HepG2 (cell line): ENCODE measurements around the gene SLC1A3. TPM values are rescaled to one million over a fixed set of nuclear protein-coding genes. Genes with fewer than 3 reads are reported as not detected.
A peak's percentile ranks its signal among the peaks of the same experiment; 100 is the strongest.

ENCODE experiments used
- ATAC-seq: fragments of 200-7000 bp; cut with Tn5 transposase; 3 replicates; pipeline ENCODE4 v1.9.1; 2020; ENCODE audit warnings: mild to moderate bottlenecking, moderate library complexity
- BruUV-seq: library from RNA; stranded (reverse); fragments of 400-500 nt; replicated peaks from 2 replicates; lab custom pipeline; 2021; lab: Mats Ljungman, UMichigan
- CTCF ChIA-PET: fragments of 300-600 bp; formaldehyde crosslinking; extraction: SDS; loops from one replicate; lab custom pipeline; 2021; ENCODE audit warnings: low total read pairs, inconsistent platforms, low intra/inter-chr PET ratio; lab: Yijun Ruan, JAX
- POLR2A ChIA-PET: fragments of 350-600 bp; sonication (Branson Sonifier 250); formaldehyde crosslinking; loops from one replicate; lab custom pipeline; 2020; ENCODE audit warnings: antibody characterized with exemption, inconsistent platforms; lab: Yijun Ruan, JAX
- DNase-seq: peaks from one replicate; pipeline ENCODE4 v3.0.0-alpha.2; 2015; ENCODE audit warnings: low spot score
- FAIRE-seq: peaks from 3 replicates; lab custom pipeline; 2011; peaks lifted over from hg19 to GRCh38; lab: Jason Lieb, UNC
- H2AFZ ChIP-seq: one replicate; pipeline ENCODE4 v1.6.1; 2011; ENCODE audit warnings: low read length, inconsistent platforms
- H3K27ac ChIP-seq: fragments of 300-600 bp; 3 replicates; pipeline ENCODE4 v1.8.0; 2011; ENCODE audit warnings: mixed run types, mild to moderate bottlenecking, mixed read lengths, low read length, inconsistent platforms; ENCODE audit not compliant: insufficient read depth; ENCODE audit errors: extremely low read length
- H3K27me3 ChIP-seq, 2 experiments: fragments of 200-600 bp in 1 of 2; 2 replicates in 1 of 2; 3 replicates in 1 of 2; pipeline versions ENCODE4 v1.6.0 to v1.8.0; 2011; ENCODE audit warnings: low read length in 2 of 2, mild to moderate bottlenecking in 2 of 2, moderate library complexity in 2 of 2, inconsistent platforms in 1 of 2; ENCODE audit not compliant: insufficient read depth in 2 of 2, control insufficient read depth in 1 of 2
- H3K36me3 ChIP-seq, 2 experiments: fragments of 200-600 bp in 1 of 2; replicated peaks in 1 of 2; 2 replicates in 1 of 2; 3 replicates in 1 of 2; pipeline versions ENCODE4 v1.5.1 to v1.8.0; 2011; ENCODE audit warnings: low read length in 2 of 2, inconsistent platforms in 1 of 2; ENCODE audit not compliant: insufficient read depth in 2 of 2, control insufficient read depth in 1 of 2
- H3K4me1 ChIP-seq: 2 replicates; pipeline ENCODE4 v1.5.1; 2012; ENCODE audit warnings: low read length, inconsistent platforms; ENCODE audit not compliant: insufficient read depth
- H3K4me2 ChIP-seq: 2 replicates; pipeline ENCODE4 v1.6.0; 2011; ENCODE audit warnings: low read depth, low read length, inconsistent platforms
- H3K4me3 ChIP-seq, 3 experiments: fragments of 200-600 bp in 1 of 3; sonication (generic), shearing (Covaris generic) in 1 of 3; replicated peaks in 1 of 3; 2 replicates each; pipeline ENCODE4 v1.5.1; 2011 to 2016; ENCODE audit warnings: low read length in 3 of 3, inconsistent platforms in 2 of 3, low read depth in 2 of 3, mild to moderate bottlenecking in 2 of 3, control low read depth in 1 of 3, mixed read lengths in 1 of 3; ENCODE audit not compliant: insufficient read depth in 1 of 3
- H3K79me2 ChIP-seq: one replicate; pipeline ENCODE4 v1.6.1; 2011; ENCODE audit warnings: low read length, inconsistent platforms; ENCODE audit not compliant: insufficient read depth
- H3K9ac ChIP-seq: 2 replicates; pipeline ENCODE4 v1.6.0; 2011; ENCODE audit warnings: mild to moderate bottlenecking, low read depth, low read length, inconsistent platforms; ENCODE audit not compliant: insufficient read depth
- H3K9me3 ChIP-seq: 2 replicates; pipeline ENCODE4 v1.5.1; 2012; ENCODE audit warnings: mild to moderate bottlenecking, low read length
- H4K20me1 ChIP-seq: 2 replicates; pipeline ENCODE4 v1.6.0; 2011; ENCODE audit warnings: inconsistent platforms, mild to moderate bottlenecking, low read length, moderate library complexity; ENCODE audit not compliant: insufficient read depth
- CEBPB ChIP-seq: IDR thresholded peaks from 2 replicates; pipeline ENCODE4 v1.6.1; 2011; ENCODE audit warnings: low read depth, low read length, improper control_type of control experiment, borderline replicate concordance
- CEBPG ChIP-seq: IDR thresholded peaks from 2 replicates; pipeline ENCODE4 v1.6.1; 2016
- EED ChIP-seq: sonication (generic); formaldehyde crosslinking; IDR thresholded peaks from 2 replicates; pipeline ENCODE4 v1.5.0; 2020; ENCODE audit warnings: mild to moderate bottlenecking, missing genetic modification reagents
- KAT7 ChIP-seq: IDR thresholded peaks from 2 replicates; pipeline ENCODE4 v1.6.1; 2018; ENCODE audit warnings: borderline replicate concordance, missing compliant biosample characterization
- NFKBIZ ChIP-seq: IDR thresholded peaks from 2 replicates; pipeline ENCODE4 v1.6.1; 2018; ENCODE audit warnings: missing genetic modification reagents, missing compliant biosample characterization
- RFXAP ChIP-seq: sonication (generic); formaldehyde crosslinking; IDR thresholded peaks from 2 replicates; pipeline ENCODE4 v1.4.0; 2020; ENCODE audit warnings: missing genetic modification reagents, borderline replicate concordance
- ZNF383 ChIP-seq: sonication (generic); formaldehyde crosslinking; IDR thresholded peaks from 2 replicates; pipeline ENCODE4 v1.4.0; 2020; ENCODE audit warnings: missing genetic modification reagents, mild to moderate bottlenecking, borderline replicate concordance
- ZNF562 ChIP-seq: sonication (generic); formaldehyde crosslinking; IDR thresholded peaks from 2 replicates; pipeline ENCODE4 v1.8.0; 2022; ENCODE audit warnings: missing genetic modification reagents, borderline replicate concordance
- WGBS: methylation state at CpG from one replicate; pipeline ENCODE4 v1.1.6; 2017; ENCODE audit warnings: low lambda C conversion rate; 5-methylcytosine and 5-hydroxymethylcytosine counted together
- in situ Hi-C: cut with HindIII; loops from 2 replicates; pipeline ENCODE4 v1.10.0; 2017; ENCODE audit warnings: low pct_unique_long_range_greater_than_20kb; ENCODE audit not compliant: extremely low pct_ligation_motif_present
- intact Hi-C: fragments of 100-400 bp; cut with micrococcal nuclease; formaldehyde crosslinking; loops from one replicate; pipeline ENCODE4 v1.10.0; 2022; ENCODE audit not compliant: unreplicated experiment
- polyA plus RNA-seq, 8 experiments: library from polyadenylated mRNA; depleted of rRNA in 3 of 8; stranded (reverse) in 7 of 8; unstranded in 1 of 8; fragments of >200 nt; fragmentation: Illumina TruSeq in 4 of 8; extraction: Trizol in 4 of 8; gene quantifications; 2 replicates each; pipeline versions ENCODE4 v1.2.1 to v1.2.3, GENCODE V29; 2011 to 2016; ENCODE audit warnings: low read depth in 4 of 8, missing spikeins in 1 of 8, mixed read lengths in 1 of 8; ENCODE audit not compliant: insufficient read depth in 1 of 8
- total RNA-seq, 5 experiments: library from RNA; depleted of rRNA; stranded (reverse); fragments of >200 nt; fragmentation: Illumina TruSeq; extraction: Trizol; gene quantifications; 2 replicates each; pipeline ENCODE4 v1.2.3, GENCODE V29; 2016; ENCODE audit warnings: low read depth in 1 of 5
- TF ChIP-seq, protein P1 (sequence below): sonication (generic); formaldehyde crosslinking; IDR thresholded peaks from 2 replicates; pipeline ENCODE4 v1.4.0; 2020; ENCODE audit warnings: missing genetic modification reagents

SLC1A3 gene
- total and polyA plus RNA-seq, 2 of the 13 experiments (the other 11 are each of a cell fraction or from before 2014, with no cell fraction given), result 0.09 TPM; not detected in 1

- no peaks in the 10 kb centered on the region for H3K36me3 ChIP-seq
- POLR2A ChIA-PET, result no interaction called here
- no peaks in the 10 kb centered on the region for H3K9me3 ChIP-seq
- no peak overlapping the region for H3K4me2 ChIP-seq
- CTCF ChIA-PET, result no interaction called here
- H3K9ac ChIP-seq, result no peak overlapping the region
- no peak for FAIRE-seq
- no peaks in the 10 kb centered on the region for H3K4me1 ChIP-seq
- no peaks in the 10 kb centered on the region for H4K20me1 ChIP-seq
- H2AFZ ChIP-seq, result no peak overlapping the region
- WGBS, result 60% methylated on average over 5 of the region's 5 CpGs
- no peak for ATAC-seq
- no peaks in the 10 kb centered on the region for H3K79me2 ChIP-seq
- no TSS peak for BruUV-seq
- H3K4me3 ChIP-seq, result no peak overlapping the region
- intact Hi-C loops (no loop called here), in situ Hi-C loops (no loop called here)
- no peak overlapping the region for H3K27ac ChIP-seq
- H3K27me3 ChIP-seq, result no peaks in the 10 kb centered on the region; a peak in 1 of 5 replicates
- TF ChIP-seq NFKBIZ (CRISPR knock-in tag), result no peak
- TF ChIP-seq, protein P1, sequence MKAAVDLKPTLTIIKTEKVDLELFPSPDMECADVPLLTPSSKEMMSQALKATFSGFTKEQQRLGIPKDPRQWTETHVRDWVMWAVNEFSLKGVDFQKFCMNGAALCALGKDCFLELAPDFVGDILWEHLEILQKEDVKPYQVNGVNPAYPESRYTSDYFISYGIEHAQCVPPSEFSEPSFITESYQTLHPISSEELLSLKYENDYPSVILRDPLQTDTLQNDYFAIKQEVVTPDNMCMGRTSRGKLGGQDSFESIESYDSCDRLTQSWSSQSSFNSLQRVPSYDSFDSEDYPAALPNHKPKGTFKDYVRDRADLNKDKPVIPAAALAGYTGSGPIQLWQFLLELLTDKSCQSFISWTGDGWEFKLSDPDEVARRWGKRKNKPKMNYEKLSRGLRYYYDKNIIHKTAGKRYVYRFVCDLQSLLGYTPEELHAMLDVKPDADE (CRISPR knock-in tag), result no peak
- TF ChIP-seq CEBPG, result peak; percentile 87
- no peak for TF ChIP-seq ZNF383 (CRISPR knock-in tag)
- no peak for TF ChIP-seq ZNF562 (CRISPR knock-in tag)
- no peak for TF ChIP-seq EED (CRISPR knock-in tag)
- TF ChIP-seq RFXAP (CRISPR knock-in tag), result no peak
- TF ChIP-seq KAT7 (CRISPR knock-in tag), result no peak
- peak; percentile 96 for TF ChIP-seq CEBPB
- peak; percentile 4 for DNase-seq
These were observed 51.2 kb downstream of the SLC1A3 start for GRCh38 chr5:36657563-36657995.
